ENCODE data around the gene ZNF641.

DNA sequence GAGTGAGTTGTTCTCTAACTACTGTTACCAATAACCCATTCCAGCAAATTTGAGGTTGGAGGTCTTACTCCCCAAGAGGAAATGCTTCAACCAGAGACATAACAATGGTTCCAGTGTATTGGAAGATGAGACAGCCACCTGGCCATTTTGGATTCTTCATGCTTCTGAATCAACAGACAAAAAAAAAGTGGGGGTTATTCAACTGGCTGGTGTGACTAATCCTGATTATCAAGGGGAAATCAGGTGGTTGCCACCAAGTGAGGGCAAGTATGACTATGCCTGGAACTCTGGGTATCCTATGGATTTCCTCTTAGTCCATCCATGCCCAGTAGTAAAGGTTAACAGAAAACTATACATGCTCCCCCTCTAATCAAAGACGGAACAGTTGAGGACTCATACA lies 29.9 kb upstream of the ZNF641 start:
- no peak for TF ChIP-seq SP1 (IDR thresholded peaks at IDR 0.05; ENCODE audit: low read depth)
- TF ChIP-seq, protein P1, sequence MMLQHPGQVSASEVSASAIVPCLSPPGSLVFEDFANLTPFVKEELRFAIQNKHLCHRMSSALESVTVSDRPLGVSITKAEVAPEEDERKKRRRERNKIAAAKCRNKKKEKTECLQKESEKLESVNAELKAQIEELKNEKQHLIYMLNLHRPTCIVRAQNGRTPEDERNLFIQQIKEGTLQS (IDR thresholded peaks at IDR 0.05) = no peak
- no peak for TF ChIP-seq POLR2A (IDR thresholded peaks at IDR 0.05; ENCODE audit: borderline replicate concordance, extremely low read depth, insufficient read depth, insufficient read length)
- TF ChIP-seq, protein P2, sequence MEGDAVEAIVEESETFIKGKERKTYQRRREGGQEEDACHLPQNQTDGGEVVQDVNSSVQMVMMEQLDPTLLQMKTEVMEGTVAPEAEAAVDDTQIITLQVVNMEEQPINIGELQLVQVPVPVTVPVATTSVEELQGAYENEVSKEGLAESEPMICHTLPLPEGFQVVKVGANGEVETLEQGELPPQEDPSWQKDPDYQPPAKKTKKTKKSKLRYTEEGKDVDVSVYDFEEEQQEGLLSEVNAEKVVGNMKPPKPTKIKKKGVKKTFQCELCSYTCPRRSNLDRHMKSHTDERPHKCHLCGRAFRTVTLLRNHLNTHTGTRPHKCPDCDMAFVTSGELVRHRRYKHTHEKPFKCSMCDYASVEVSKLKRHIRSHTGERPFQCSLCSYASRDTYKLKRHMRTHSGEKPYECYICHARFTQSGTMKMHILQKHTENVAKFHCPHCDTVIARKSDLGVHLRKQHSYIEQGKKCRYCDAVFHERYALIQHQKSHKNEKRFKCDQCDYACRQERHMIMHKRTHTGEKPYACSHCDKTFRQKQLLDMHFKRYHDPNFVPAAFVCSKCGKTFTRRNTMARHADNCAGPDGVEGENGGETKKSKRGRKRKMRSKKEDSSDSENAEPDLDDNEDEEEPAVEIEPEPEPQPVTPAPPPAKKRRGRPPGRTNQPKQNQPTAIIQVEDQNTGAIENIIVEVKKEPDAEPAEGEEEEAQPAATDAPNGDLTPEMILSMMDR (IDR thresholded peaks at IDR 0.05 in 2 of 3, conservative IDR thresholded peaks at IDR 0.05 in 1 of 3; ENCODE audit: borderline replicate concordance in 1 of 3, insufficient read depth in 1 of 3, low read depth in 2 of 3, low read length in 2 of 3) = no peak
- no peak for TF ChIP-seq CEBPB (IDR thresholded peaks at IDR 0.05; ENCODE audit: low read depth)
- TF ChIP-seq YY1 (IDR thresholded peaks at IDR 0.05; ENCODE audit: extremely low read depth, insufficient replicate concordance, low read depth, low read length) = no peak
- TF ChIP-seq, protein P3, sequence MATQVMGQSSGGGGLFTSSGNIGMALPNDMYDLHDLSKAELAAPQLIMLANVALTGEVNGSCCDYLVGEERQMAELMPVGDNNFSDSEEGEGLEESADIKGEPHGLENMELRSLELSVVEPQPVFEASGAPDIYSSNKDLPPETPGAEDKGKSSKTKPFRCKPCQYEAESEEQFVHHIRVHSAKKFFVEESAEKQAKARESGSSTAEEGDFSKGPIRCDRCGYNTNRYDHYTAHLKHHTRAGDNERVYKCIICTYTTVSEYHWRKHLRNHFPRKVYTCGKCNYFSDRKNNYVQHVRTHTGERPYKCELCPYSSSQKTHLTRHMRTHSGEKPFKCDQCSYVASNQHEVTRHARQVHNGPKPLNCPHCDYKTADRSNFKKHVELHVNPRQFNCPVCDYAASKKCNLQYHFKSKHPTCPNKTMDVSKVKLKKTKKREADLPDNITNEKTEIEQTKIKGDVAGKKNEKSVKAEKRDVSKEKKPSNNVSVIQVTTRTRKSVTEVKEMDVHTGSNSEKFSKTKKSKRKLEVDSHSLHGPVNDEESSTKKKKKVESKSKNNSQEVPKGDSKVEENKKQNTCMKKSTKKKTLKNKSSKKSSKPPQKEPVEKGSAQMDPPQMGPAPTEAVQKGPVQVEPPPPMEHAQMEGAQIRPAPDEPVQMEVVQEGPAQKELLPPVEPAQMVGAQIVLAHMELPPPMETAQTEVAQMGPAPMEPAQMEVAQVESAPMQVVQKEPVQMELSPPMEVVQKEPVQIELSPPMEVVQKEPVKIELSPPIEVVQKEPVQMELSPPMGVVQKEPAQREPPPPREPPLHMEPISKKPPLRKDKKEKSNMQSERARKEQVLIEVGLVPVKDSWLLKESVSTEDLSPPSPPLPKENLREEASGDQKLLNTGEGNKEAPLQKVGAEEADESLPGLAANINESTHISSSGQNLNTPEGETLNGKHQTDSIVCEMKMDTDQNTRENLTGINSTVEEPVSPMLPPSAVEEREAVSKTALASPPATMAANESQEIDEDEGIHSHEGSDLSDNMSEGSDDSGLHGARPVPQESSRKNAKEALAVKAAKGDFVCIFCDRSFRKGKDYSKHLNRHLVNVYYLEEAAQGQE (IDR thresholded peaks at IDR 0.05; ENCODE audit: low read depth) = no peak
